Kidney epithelial cell (primary cell): ENCODE results near the gene APBB2. TPM values are rescaled to one million over a fixed set of nuclear protein-coding genes. Genes with fewer than 3 reads are reported as not detected.

ENCODE experiments used
- DNase-seq: peaks from one replicate; pipeline ENCODE4 v3.0.0-alpha.2; 2010; ENCODE audit warnings: low read depth
- H3K27me3 ChIP-seq: 2 replicates; pipeline ENCODE4 v1.6.0; 2011; ENCODE audit warnings: low read length; ENCODE audit not compliant: control insufficient read depth, insufficient read depth
- H3K36me3 ChIP-seq: 2 replicates; pipeline ENCODE4 v1.5.1; 2011; ENCODE audit warnings: low read length; ENCODE audit not compliant: control insufficient read depth, insufficient read depth
- H3K4me3 ChIP-seq: 2 replicates; pipeline ENCODE4 v1.5.1; 2011; ENCODE audit warnings: low read depth, mild to moderate bottlenecking, control low read depth, low read length
- CTCF ChIP-seq: IDR thresholded peaks from 2 replicates; pipeline ENCODE4 v1.5.1; 2011; ENCODE audit warnings: mild to moderate bottlenecking, moderate library complexity, low read length, control low read depth, inconsistent platforms; ENCODE audit not compliant: insufficient read depth, poor library complexity, severe bottlenecking
- total RNA-seq: library from RNA; depleted of rRNA; stranded (reverse); fragments of >200 nt; gene quantifications from 2 replicates; pipeline ENCODE4 v1.2.3, GENCODE V29; 2015

Gene APBB2
- total RNA-seq, 1 donor from 2014 or later = 52.0 TPM

GRCh38 chr4:40871695-40872250 lies 342.6 kb downstream of the APBB2 start:
- Histone ChIP-seq H3K4me3 (no peak overlapping the region), H3K27me3 (no peaks in the 10 kb centered on the region), H3K36me3 (no peaks in the 10 kb centered on the region)
- TF ChIP-seq CTCF = no peak
- DNase-seq = no peak

GRCh38 chr4:40870150-40870549 lies 344.2 kb downstream of the APBB2 start:
- no peak for TF ChIP-seq CTCF
- no peak overlapping the region for H3K4me3 ChIP-seq
- no peaks in the 10 kb centered on the region for H3K36me3 ChIP-seq
- H3K27me3 ChIP-seq = no peaks in the 10 kb centered on the region
- DNase-seq = no peak

- Histone ChIP-seq H3K4me3 (no peak overlapping the region), H3K36me3 (no peaks in the 10 kb centered on the region), H3K27me3 (no peaks in the 10 kb centered on the region)
- DNase-seq = no peak
- TF ChIP-seq CTCF = no peak
These were observed 348.6 kb downstream of the APBB2 start for GRCh38 chr4:40865696-40866095.

- no peak for DNase-seq
- no peak for TF ChIP-seq CTCF
- Histone ChIP-seq H3K4me3 (no peak overlapping the region), H3K36me3 (no peaks in the 10 kb centered on the region), H3K27me3 (no peaks in the 10 kb centered on the region)
These were observed 349.8 kb downstream of the APBB2 start for GRCh38 chr4:40864531-40864930.

GRCh38 chr4:40858962-40859361 lies 355.4 kb downstream of the APBB2 start:
- TF ChIP-seq CTCF = no peak
- Histone ChIP-seq H3K27me3 (no peaks in the 10 kb centered on the region), H3K4me3 (no peak overlapping the region), H3K36me3 (no peaks in the 10 kb centered on the region)
- no peak for DNase-seq

- no peaks in the 10 kb centered on the region for H3K27me3 ChIP-seq
- TF ChIP-seq CTCF = no peak
- H3K4me3 ChIP-seq = no peak overlapping the region
- no peak for DNase-seq
- no peaks in the 10 kb centered on the region for H3K36me3 ChIP-seq
These were observed 356.4 kb downstream of the APBB2 start for GRCh38 chr4:40857956-40858355.
